Measurements from ENCODE around the gene MRPL36. TPM values are rescaled to one million over a fixed set of nuclear protein-coding genes. Genes with fewer than 3 reads are reported as not detected.
A peak's percentile ranks its signal among the peaks of the same experiment; 100 is the strongest.
"Not testable (repeated sequence)": the region's sequence is repeated elsewhere in the genome, so short reads cannot be mapped to it uniquely, and the experiment has no call there.

The MRPL36 gene
- total RNA-seq, 1 donor from 2014 or later = 51.6 TPM

- Histone ChIP-seq H3K36me3 (ENCODE audit: control insufficient read depth, insufficient read depth, low read length) (no peaks in the 10 kb centered on the region), H3K27me3 (ENCODE audit: control insufficient read depth, insufficient read depth, low read length) (no peaks in the 10 kb centered on the region), H3K4me3 (ENCODE audit: low read depth, low read length) (peak within 1 kb of the TSS; percentile 99)
- no peak for DNase-seq (ENCODE audit: low read depth)
- no peak for TF ChIP-seq CTCF (IDR thresholded peaks at IDR 0.05; ENCODE audit: insufficient read depth, low read length, poor library complexity, severe bottlenecking)
Measured at GRCh38 chr5:1801222-1801966, 1.8 kb upstream of the MRPL36 start, which contains the start of gene NDUFS6. Gene NDUFS6 (plus strand): TSS chr5:1801407. CDS start chr5:1801418, 11 bp downstream.

- no peak for DNase-seq (ENCODE audit: low read depth)
- TF ChIP-seq CTCF (IDR thresholded peaks at IDR 0.05; ENCODE audit: insufficient read depth, low read length, poor library complexity, severe bottlenecking) = no peak
- peak overlapping the region; percentile 99 for H3K4me3 ChIP-seq (ENCODE audit: low read depth, low read length)
- no peaks in the 10 kb centered on the region for H3K27me3 ChIP-seq (ENCODE audit: control insufficient read depth, insufficient read depth, low read length)
- no peaks in the 10 kb centered on the region for H3K36me3 ChIP-seq (ENCODE audit: control insufficient read depth, insufficient read depth, low read length)
Measured at GRCh38 chr5:1800472-1801221, 1.0 kb upstream of the MRPL36 start.

GRCh38 chr5:1799110-1799601, 481 bp downstream of the MRPL36 start:
- Histone ChIP-seq H3K27me3 (ENCODE audit: control insufficient read depth, insufficient read depth, low read length) (no peaks in the 10 kb centered on the region), H3K36me3 (ENCODE audit: control insufficient read depth, insufficient read depth, low read length) (no peaks in the 10 kb centered on the region), H3K4me3 (ENCODE audit: low read depth, low read length) (peak overlapping the region; percentile 99)
- no peak for TF ChIP-seq CTCF (IDR thresholded peaks at IDR 0.05; ENCODE audit: insufficient read depth, low read length, poor library complexity, severe bottlenecking)
- DNase-seq (ENCODE audit: low read depth) = no peak

GRCh38 chr5:1798589-1798988, 1.0 kb downstream of the MRPL36 start:
- peak overlapping the region; percentile 99 for H3K4me3 ChIP-seq (ENCODE audit: low read depth, low read length)
- not testable (repeated sequence) for H3K27me3 ChIP-seq (ENCODE audit: control insufficient read depth, insufficient read depth, low read length); H3K36me3 ChIP-seq (ENCODE audit: control insufficient read depth, insufficient read depth, low read length); DNase-seq (ENCODE audit: low read depth)

- no peaks in the 10 kb centered on the region for H3K27me3 ChIP-seq (ENCODE audit: control insufficient read depth, insufficient read depth, low read length)
- no peaks in the 10 kb centered on the region for H3K36me3 ChIP-seq (ENCODE audit: control insufficient read depth, insufficient read depth, low read length)
- DNase-seq (ENCODE audit: low read depth) = no peak
- no peak for TF ChIP-seq CTCF (IDR thresholded peaks at IDR 0.05; ENCODE audit: insufficient read depth, low read length, poor library complexity, severe bottlenecking)
- no peak overlapping the region for H3K4me3 ChIP-seq (ENCODE audit: low read depth, low read length)
Measured at GRCh38 chr5:1797855-1798254, 1.8 kb downstream of the MRPL36 start.

- Histone ChIP-seq H3K27me3 (ENCODE audit: control insufficient read depth, insufficient read depth, low read length) (no peaks in the 10 kb centered on the region), H3K4me3 (ENCODE audit: low read depth, low read length) (no peak overlapping the region), H3K36me3 (ENCODE audit: control insufficient read depth, insufficient read depth, low read length) (no peaks in the 10 kb centered on the region)
- DNase-seq (ENCODE audit: low read depth) = no peak
- TF ChIP-seq CTCF (IDR thresholded peaks at IDR 0.05; ENCODE audit: insufficient read depth, low read length, poor library complexity, severe bottlenecking) = no peak
Measured at GRCh38 chr5:1797103-1797800, 2.4 kb downstream of the MRPL36 start.

Measured in kidney epithelial cell (primary cell).